ENCODE measurements around the gene SARM1. TPM values are rescaled to one million over a fixed set of nuclear protein-coding genes. Genes with fewer than 3 reads are reported as not detected.

SARM1 gene
- total and polyA plus RNA-seq, 2 of the 8 experiments (the other 6 are each of a cell fraction or from before 2014, with no cell fraction given): 5.8 to 9.2 TPM

GRCh38 chr17:28390984-28391383 is 19.5 kb downstream of the SARM1 start:
- Histone ChIP-seq H3K4me3 (ENCODE audit: extremely low read depth in 1 of 4, insufficient read depth in 2 of 4, low read depth in 3 of 4, low read length in 4 of 4) (no peak overlapping the region), H2BK12ac (ENCODE audit: low read depth, low read length) (no peak overlapping the region), H4K20me1 (replicated peaks in 1 of 2; ENCODE audit: control insufficient read depth in 1 of 2, insufficient read depth in 2 of 2, low read length in 2 of 2) (no peaks in the 10 kb centered on the region), H4K91ac (replicated peaks; ENCODE audit: insufficient read length, low read length) (no peak overlapping the region), H2BK15ac (ENCODE audit: low read length) (no peak overlapping the region), H3K27me3 (replicated peaks in 1 of 4; ENCODE audit: control insufficient read depth in 3 of 4, extremely low read depth in 1 of 4, insufficient read depth in 3 of 4, low read length in 3 of 4) (peaks cover 0 to 3% (median 1%) of the 10 kb centered on the region in 4 experiments; a peak in 1 of 7 replicates), H3K4ac (replicated peaks; ENCODE audit: insufficient read length, low read depth, low read length) (no peak overlapping the region), H3K14ac (ENCODE audit: insufficient read length) (no peak overlapping the region), H4K5ac (ENCODE audit: insufficient read length, low read depth, low read length) (no peak overlapping the region), H3K27ac (ENCODE audit: low read depth, low read length) (no peak overlapping the region), H2BK20ac (ENCODE audit: low read length) (no peak overlapping the region), H3K23ac (ENCODE audit: insufficient read length) (no peak overlapping the region), H4K8ac (ENCODE audit: extremely low read depth, insufficient read depth, low read length) (no peak overlapping the region), H3K4me2 (ENCODE audit: insufficient read depth in 1 of 2, low read depth in 2 of 2, low read length in 2 of 2) (no peak overlapping the region), H3K79me1 (ENCODE audit: low read depth, low read length) (no peaks in the 10 kb centered on the region), H2BK5ac (ENCODE audit: low read depth, low read length) (no peak overlapping the region), H3K56ac (replicated peaks; ENCODE audit: insufficient read length, low read depth, low read length) (no peak overlapping the region), H3K9me3 (ENCODE audit: insufficient read depth in 2 of 2, low read depth in 1 of 2, low read length in 1 of 2) (no peaks in the 10 kb centered on the region), H3K9ac (replicated peaks in 1 of 4; ENCODE audit: extremely low read depth in 1 of 4, low read depth in 3 of 4, low read length in 3 of 4) (no peak overlapping the region), H3K23me2 (ENCODE audit: low read depth, low read length) (no peaks in the 10 kb centered on the region), H3K4me1 (replicated peaks in 1 of 4; ENCODE audit: control insufficient read depth in 3 of 4, insufficient read depth in 4 of 4, low read length in 3 of 4) (no peaks in the 10 kb centered on the region; a peak in 1 of 7 replicates), H2AFZ (ENCODE audit: low read length) (no peak overlapping the region), H2AK5ac (ENCODE audit: low read depth, low read length) (no peak overlapping the region), H3K79me2 (ENCODE audit: control insufficient read depth in 1 of 2, insufficient read depth in 2 of 2, low read length in 2 of 2) (no peaks in the 10 kb centered on the region), H2BK120ac (replicated peaks; ENCODE audit: low read depth, low read length) (no peak overlapping the region), H3K36me3 (ENCODE audit: control insufficient read depth in 2 of 4, insufficient read depth in 4 of 4, low read length in 3 of 4) (0 out of 8 replicates have a peak, but pooled peaks cover 0 to 3% (median 0%) of the 10 kb centered on the region in 4 experiments), H3K18ac (ENCODE audit: extremely low read depth, low read length) (no peak overlapping the region)
- no peak for DNase-seq (ENCODE audit: low read depth in 1 of 2, low spot score in 2 of 2)
- ChIA-PET POLR2A (ENCODE audit: partially characterized antibody) (interaction anchor here (0.6 to 12.7 kb wide), 2 partner anchors 11 to 86 kb away, joined by 3 to 135 read pairs; partner anchors contain the start of gene SLC46A1), CTCF (ENCODE audit: partially characterized antibody) (interaction anchor here (0.6 to 2.0 kb wide), 3 partner anchors 9 to 1435 kb away, joined by 3 to 9 read pairs (median 3); no protein-coding TSS in a partner anchor)
- 80% methylated on average over 1 of the region's 1 CpG; no CpG with 5 or more reads in 1 of the 2 experiments for WGBS, 2 experiments (ENCODE audit: extremely low coverage in 1 of 2, insufficient coverage in 1 of 2, insufficient read length in 1 of 2, insufficient replicate concordance in 2 of 2, low coverage in 1 of 2, low lambda C conversion rate in 2 of 2, missing lambda C conversion rate in 1 of 2)
- no peak for FAIRE-seq
- TF ChIP-seq PHF8 (conservative IDR thresholded peaks at IDR 0.05; ENCODE audit: low read depth, low read length) (no peak), SAP30 (IDR thresholded peaks at IDR 0.05; ENCODE audit: insufficient read depth, insufficient replicate concordance, low read length) (no peak), MAFK (IDR thresholded peaks at IDR 0.05; ENCODE audit: low read depth, low read length) (no peak), EZH2 (IDR thresholded peaks at IDR 0.05; ENCODE audit: low read depth, low read length, severe bottlenecking) (no peak), SUZ12 (IDR thresholded peaks at IDR 0.05; ENCODE audit: low read length) (no peak), CREB1 (IDR thresholded peaks at IDR 0.05) (no peak), POLR2A (IDR thresholded peaks at IDR 0.05; ENCODE audit: control extremely low read depth in 1 of 2, low read depth in 2 of 2, low read length in 2 of 2) (no peak), JUND (IDR thresholded peaks at IDR 0.05; ENCODE audit: low read length) (no peak), RAD21 (IDR thresholded peaks at IDR 0.05 in 1 of 2, conservative IDR thresholded peaks at IDR 0.05 in 1 of 2; ENCODE audit: low read depth in 2 of 2, low read length in 2 of 2) (no peak), EGR1 (IDR thresholded peaks at IDR 0.05; ENCODE audit: borderline replicate concordance, low read depth, low read length) (no peak), MAX (IDR thresholded peaks at IDR 0.05) (no peak), RBBP5 (IDR thresholded peaks at IDR 0.05; ENCODE audit: borderline replicate concordance, low read depth, low read length) (no peak), TAF1 (IDR thresholded peaks at IDR 0.05; ENCODE audit: low read depth, low read length) (no peak), SIN3A (conservative IDR thresholded peaks at IDR 0.05 in 1 of 2, IDR thresholded peaks at IDR 0.05 in 1 of 2; ENCODE audit: low read depth in 1 of 2, low read length in 2 of 2) (no peak)

Measured in H1 (cell line).